ENCODE measurements around the gene AMOT. TPM values are rescaled to one million over a fixed set of nuclear protein-coding genes. Genes with fewer than 3 reads are reported as not detected.

Gene AMOT
- 2.8 and 6.3 TPM in 2 replicates for polyA plus RNA-seq
- 11.2 and 13.0 TPM in 2 replicates for polyA minus RNA-seq

DNA sequence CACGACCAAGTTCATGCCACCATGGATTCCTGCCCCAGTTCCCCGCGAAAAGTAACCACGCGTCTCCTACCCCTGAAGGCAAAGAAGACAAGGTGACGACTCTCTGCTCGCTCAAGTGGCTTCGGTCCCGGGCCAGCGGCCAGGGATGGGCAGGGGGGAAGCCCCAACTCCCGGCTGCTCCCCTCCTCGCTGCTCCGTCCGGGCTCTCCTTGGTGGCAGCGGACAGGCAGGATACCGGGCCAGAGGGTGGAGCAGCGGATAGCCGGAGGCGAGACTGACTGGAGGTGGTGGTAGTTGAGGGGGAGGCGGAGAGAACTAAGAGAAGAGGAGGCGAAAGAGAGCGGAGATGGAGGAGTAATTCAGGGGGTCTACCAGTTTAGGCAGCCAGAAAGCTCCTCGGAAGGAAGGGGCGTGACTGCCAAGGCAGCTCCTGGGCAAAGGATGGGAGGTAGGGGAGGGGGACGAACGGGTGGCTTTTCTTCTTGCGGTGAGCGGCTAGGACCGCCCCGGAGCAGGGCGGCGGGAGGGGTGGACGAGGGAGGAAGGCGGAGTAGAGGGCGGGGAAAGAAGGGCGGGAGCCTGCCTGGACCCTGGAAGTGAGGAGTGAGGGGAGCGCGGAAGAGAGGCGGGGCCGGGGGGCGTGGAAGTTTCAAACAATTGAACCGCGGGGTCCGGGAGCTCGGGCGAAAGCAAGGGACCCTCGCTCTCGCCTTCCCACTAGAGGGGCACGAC, at the start of gene AMOT:
AMOT (minus strand) TSS at position 450 of the 732 bp plus-strand sequence. CDS start 17,705 bp downstream, outside the sequence.
- Histone ChIP-seq H3K79me2 (replicated peaks; ENCODE audit: insufficient read depth, low read length) (no peaks in the 10 kb centered on the region), H3K4me2 (ENCODE audit: low read length) (no peak within 1 kb of the TSS), H2AFZ (ENCODE audit: low read depth, low read length) (peak within 1 kb of the TSS; percentile 40), H3K9me2 (ENCODE audit: insufficient read depth, low read length) (no peaks in the 10 kb centered on the region), H3K27me3 (ENCODE audit: insufficient read depth, low read depth, low read length) (no peaks in the 10 kb centered on the region), H3K27ac (ENCODE audit: low read length) (peak within 1 kb of the TSS; percentile 24), H3F3A (ENCODE audit: insufficient read depth, low read length, poor library complexity, severe bottlenecking) (no peaks in the 10 kb centered on the region), H3K4me3 (ENCODE audit: low read length) (peak within 1 kb of the TSS; percentile 76), H4K20me1 (ENCODE audit: insufficient read depth) (no peaks in the 10 kb centered on the region), H3K9me3 (ENCODE audit: low read length) (no peaks in the 10 kb centered on the region), H3K9ac (ENCODE audit: low read length) (peak within 1 kb of the TSS; percentile 65), H3K36me3 (ENCODE audit: insufficient read depth, low read length) (no peaks in the 10 kb centered on the region)
- TF ChIP-seq EP300 (conservative IDR thresholded peaks at IDR 0.05; ENCODE audit: poor library complexity, severe bottlenecking) = no peak
- TF ChIP-seq EZH2 (IDR thresholded peaks at IDR 0.05; ENCODE audit: borderline replicate concordance, insufficient read depth, low read length, poor library complexity, severe bottlenecking) = no peak
- no peak for TF ChIP-seq CTCF (IDR thresholded peaks at IDR 0.05; ENCODE audit: poor library complexity, severe bottlenecking)
- no peak for TF ChIP-seq SMC3 (conservative IDR thresholded peaks at IDR 0.05; ENCODE audit: poor library complexity)
- TF ChIP-seq POLR2AphosphoS5 (IDR thresholded peaks at IDR 0.05) = no peak
- no peak for TF ChIP-seq RAD21 (conservative IDR thresholded peaks at IDR 0.05)
- peak; percentile 22 for TF ChIP-seq MXI1 (conservative IDR thresholded peaks at IDR 0.05; ENCODE audit: poor library complexity, severe bottlenecking)
- no peak for TF ChIP-seq TAF1 (IDR thresholded peaks at IDR 0.05; ENCODE audit: low read depth)
- TF ChIP-seq, protein P1, sequence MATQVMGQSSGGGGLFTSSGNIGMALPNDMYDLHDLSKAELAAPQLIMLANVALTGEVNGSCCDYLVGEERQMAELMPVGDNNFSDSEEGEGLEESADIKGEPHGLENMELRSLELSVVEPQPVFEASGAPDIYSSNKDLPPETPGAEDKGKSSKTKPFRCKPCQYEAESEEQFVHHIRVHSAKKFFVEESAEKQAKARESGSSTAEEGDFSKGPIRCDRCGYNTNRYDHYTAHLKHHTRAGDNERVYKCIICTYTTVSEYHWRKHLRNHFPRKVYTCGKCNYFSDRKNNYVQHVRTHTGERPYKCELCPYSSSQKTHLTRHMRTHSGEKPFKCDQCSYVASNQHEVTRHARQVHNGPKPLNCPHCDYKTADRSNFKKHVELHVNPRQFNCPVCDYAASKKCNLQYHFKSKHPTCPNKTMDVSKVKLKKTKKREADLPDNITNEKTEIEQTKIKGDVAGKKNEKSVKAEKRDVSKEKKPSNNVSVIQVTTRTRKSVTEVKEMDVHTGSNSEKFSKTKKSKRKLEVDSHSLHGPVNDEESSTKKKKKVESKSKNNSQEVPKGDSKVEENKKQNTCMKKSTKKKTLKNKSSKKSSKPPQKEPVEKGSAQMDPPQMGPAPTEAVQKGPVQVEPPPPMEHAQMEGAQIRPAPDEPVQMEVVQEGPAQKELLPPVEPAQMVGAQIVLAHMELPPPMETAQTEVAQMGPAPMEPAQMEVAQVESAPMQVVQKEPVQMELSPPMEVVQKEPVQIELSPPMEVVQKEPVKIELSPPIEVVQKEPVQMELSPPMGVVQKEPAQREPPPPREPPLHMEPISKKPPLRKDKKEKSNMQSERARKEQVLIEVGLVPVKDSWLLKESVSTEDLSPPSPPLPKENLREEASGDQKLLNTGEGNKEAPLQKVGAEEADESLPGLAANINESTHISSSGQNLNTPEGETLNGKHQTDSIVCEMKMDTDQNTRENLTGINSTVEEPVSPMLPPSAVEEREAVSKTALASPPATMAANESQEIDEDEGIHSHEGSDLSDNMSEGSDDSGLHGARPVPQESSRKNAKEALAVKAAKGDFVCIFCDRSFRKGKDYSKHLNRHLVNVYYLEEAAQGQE (IDR thresholded peaks at IDR 0.05; ENCODE audit: borderline replicate concordance) = no peak

- H3K9me2 ChIP-seq (ENCODE audit: insufficient read depth, low read length) = no peaks in the 10 kb centered on the region
- H3K36me3 ChIP-seq (ENCODE audit: insufficient read depth, low read length) = no peaks in the 10 kb centered on the region
- H4K20me1 ChIP-seq (ENCODE audit: insufficient read depth) = no peaks in the 10 kb centered on the region
- no peaks in the 10 kb centered on the region for H3K79me2 ChIP-seq (replicated peaks; ENCODE audit: insufficient read depth, low read length)
- no peak overlapping the region for H3K9ac ChIP-seq (ENCODE audit: low read length)
- no peaks in the 10 kb centered on the region for H3K9me3 ChIP-seq (ENCODE audit: low read length)
- no peak overlapping the region for H3K27ac ChIP-seq (ENCODE audit: low read length)
- H3K27me3 ChIP-seq (ENCODE audit: insufficient read depth, low read depth, low read length) = no peaks in the 10 kb centered on the region
- no peak overlapping the region for H3K4me3 ChIP-seq (ENCODE audit: low read length)
- H2AFZ ChIP-seq (ENCODE audit: low read depth, low read length) = no peak overlapping the region
- TF ChIP-seq SMC3 (conservative IDR thresholded peaks at IDR 0.05; ENCODE audit: poor library complexity) (no peak), RAD21 (conservative IDR thresholded peaks at IDR 0.05) (no peak), EP300 (conservative IDR thresholded peaks at IDR 0.05; ENCODE audit: poor library complexity, severe bottlenecking) (no peak), POLR2AphosphoS5 (IDR thresholded peaks at IDR 0.05) (no peak), MXI1 (conservative IDR thresholded peaks at IDR 0.05; ENCODE audit: poor library complexity, severe bottlenecking) (no peak), EZH2 (IDR thresholded peaks at IDR 0.05; ENCODE audit: borderline replicate concordance, insufficient read depth, low read length, poor library complexity, severe bottlenecking) (no peak), CTCF (IDR thresholded peaks at IDR 0.05; ENCODE audit: poor library complexity, severe bottlenecking) (no peak), TAF1 (IDR thresholded peaks at IDR 0.05; ENCODE audit: low read depth) (no peak)
- TF ChIP-seq, protein P1 (IDR thresholded peaks at IDR 0.05; ENCODE audit: borderline replicate concordance) = no peak
- no peak overlapping the region for H3K4me2 ChIP-seq (ENCODE audit: low read length)
- no peaks in the 10 kb centered on the region for H3F3A ChIP-seq (ENCODE audit: insufficient read depth, low read length, poor library complexity, severe bottlenecking)
These were observed 48.8 kb upstream of the AMOT start for GRCh38 chrX:112889400-112889799.

All from neural cell (in vitro differentiated cells).